GM12801 (cell line): ENCODE data around the gene NAA60.

ENCODE experiments used
- CTCF ChIP-seq: IDR thresholded peaks from one replicate; pipeline ENCODE4 v1.5.1; 2011; ENCODE audit warnings: control low read depth; ENCODE audit not compliant: insufficient read length; ENCODE audit errors: extremely low read depth

NAA60 gene

GRCh38 chr16:3532741-3533140 lies 89.3 kb downstream of the NAA60 start:
- no peak for TF ChIP-seq CTCF

GRCh38 chr16:3534126-3534525 lies 90.6 kb downstream of the NAA60 start:
- TF ChIP-seq CTCF, result no peak

- no peak for TF ChIP-seq CTCF
These were observed 92.8 kb downstream of the NAA60 start for GRCh38 chr16:3536271-3536731.
